Pancreas (tissue), 10 donors: ENCODE results near the gene ZNHIT6. TPM values are rescaled to one million over a fixed set of nuclear protein-coding genes. Genes with fewer than 3 reads are reported as not detected.

Experiments
- ATAC-seq, 4 donors: fragments of 200-7000 bp; cut with Tn5 transposase; one replicate each; pipeline versions ENCODE4 v1.8.0 to v1.9.1; 2020; ENCODE audit warnings: mild to moderate bottlenecking in 4 of 4, moderate library complexity in 4 of 4
- DNase-seq, 6 donors: peaks; one replicate each; pipeline ENCODE4 v3.0.0-alpha.2; 2020
- FAIRE-seq: peaks from 2 replicates; lab custom pipeline; 2012; peaks lifted over from hg19 to GRCh38; lab: Jason Lieb, UNC
- H3K27ac ChIP-seq, 4 donors: fragments of 200-600 bp; sonication (generic); 1 replicate in 3 of 4; 2 replicates in 1 of 4; pipeline versions ENCODE4 v1.5.0 to v1.8.0; 2020
- H3K27me3 ChIP-seq, 4 donors: fragments of 200-600 bp; one replicate each; pipeline ENCODE4 v1.8.0; 2021
- H3K36me3 ChIP-seq, 3 donors: fragments of 200-600 bp; sonication (generic) in 1 of 3; one replicate each; pipeline versions ENCODE4 v1.5.0 to v1.8.0; 2020 to 2021
- H3K4me1 ChIP-seq, 3 donors: fragments of 200-600 bp; one replicate each; pipeline ENCODE4 v1.8.0; 2021
- H3K4me3 ChIP-seq, 4 donors: fragments of 200-600 bp; sonication (generic) in 2 of 4; one replicate each; pipeline versions ENCODE4 v1.5.0 to v1.8.0; 2020 to 2021
- H3K9me3 ChIP-seq, 4 donors: fragments of 200-600 bp; one replicate each; pipeline ENCODE4 v1.8.0; 2021
- WGBS, 2 donors: extraction: QIAGEN DNeasy Blood & Tissue Kit; methylation state at CpG; one replicate each; pipeline ENCODE4 v1.1.7; 2013; 5-methylcytosine and 5-hydroxymethylcytosine counted together
- intact Hi-C, 3 donors: fragments of 100-400 bp; cut with DNase I; formaldehyde crosslinking; loops; one replicate each; pipeline versions ENCODE4 v1.11.1 to v1.14.2; 2022
- polyA plus RNA-seq, 2 donors: library from polyadenylated mRNA; stranded (reverse); fragments of 200-250 nt; gene quantifications; one replicate each; pipeline ENCODE4 v1.2.3, GENCODE V29; 2013
- total RNA-seq, 6 donors: library from RNA; stranded (reverse); fragmentation: NEBNext Ultra II Directional in 4 of 6; extraction: Animal tissue kit (Norgen Biotek cat#: 25700) in 4 of 6; gene quantifications; one replicate each; pipeline versions ENCODE4 v1.2.1 to v1.2.4, GENCODE V29; 2021 to 2023
- TF ChIP-seq, protein P1 (sequence below), 4 donors: fragments of 200-600 bp; sonication (generic) in 3 of 4; IDR thresholded peaks; one replicate each; pipeline versions ENCODE4 v1.5.0 to v1.8.0; 2021; ENCODE audit warnings: antibody characterized with exemption in 4 of 4
- donor health status: healthy with polysubstance abuse.
- donor health status: DM: no; HTN: no; CAD: no; lungs with moderate emphysema.
- donor health status: DM: no; HTN: no; CAD: no.
- donor health status: control.
- donor health status: control.
- donor health status: Bipolar disorder and iron deficiency.
- donor health status: DM: yes; HTN: yes; CAD: no.
- donor health status: DM: no; HTN: no; CAD: no.
- donor health status: DM: no; HTN: no; CAD: no.
- donor health status: DM: yes; HTN: yes; CAD: no.

Gene ZNHIT6
- total and polyA plus RNA-seq, 8 donors, result 3.0 to 7.5 (median 5.3) TPM

DNA sequence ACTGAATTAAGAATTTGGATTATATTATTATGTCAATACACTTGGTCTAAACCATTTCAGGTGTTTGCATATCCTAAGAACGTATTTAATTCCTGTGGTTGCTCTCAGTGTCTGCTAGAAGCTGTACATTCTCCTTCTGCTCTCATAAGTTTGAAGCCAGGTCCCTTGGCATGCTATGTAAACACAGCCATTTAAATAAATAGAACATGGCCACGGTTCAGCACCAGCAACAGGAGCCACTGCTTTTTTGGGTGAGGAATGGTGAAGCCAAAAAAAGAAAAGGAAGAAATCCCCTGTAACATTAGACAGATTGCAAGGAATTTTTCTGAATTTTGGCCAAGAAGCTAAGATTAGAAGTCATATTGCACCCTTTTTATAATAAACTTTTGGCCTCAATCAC is 108.6 kb downstream of the ZNHIT6 start:
- Histone ChIP-seq H3K27ac (no peak overlapping the region), H3K4me3 (no peak overlapping the region), H3K36me3 (no peaks in the 10 kb centered on the region), H3K9me3 (no peaks in the 10 kb centered on the region), H3K4me1 (peaks cover 0 to 1% (median 0%) of the 10 kb centered on the region in 3 donors), H3K27me3 (no peaks in the 10 kb centered on the region)
- TF ChIP-seq, protein P1, sequence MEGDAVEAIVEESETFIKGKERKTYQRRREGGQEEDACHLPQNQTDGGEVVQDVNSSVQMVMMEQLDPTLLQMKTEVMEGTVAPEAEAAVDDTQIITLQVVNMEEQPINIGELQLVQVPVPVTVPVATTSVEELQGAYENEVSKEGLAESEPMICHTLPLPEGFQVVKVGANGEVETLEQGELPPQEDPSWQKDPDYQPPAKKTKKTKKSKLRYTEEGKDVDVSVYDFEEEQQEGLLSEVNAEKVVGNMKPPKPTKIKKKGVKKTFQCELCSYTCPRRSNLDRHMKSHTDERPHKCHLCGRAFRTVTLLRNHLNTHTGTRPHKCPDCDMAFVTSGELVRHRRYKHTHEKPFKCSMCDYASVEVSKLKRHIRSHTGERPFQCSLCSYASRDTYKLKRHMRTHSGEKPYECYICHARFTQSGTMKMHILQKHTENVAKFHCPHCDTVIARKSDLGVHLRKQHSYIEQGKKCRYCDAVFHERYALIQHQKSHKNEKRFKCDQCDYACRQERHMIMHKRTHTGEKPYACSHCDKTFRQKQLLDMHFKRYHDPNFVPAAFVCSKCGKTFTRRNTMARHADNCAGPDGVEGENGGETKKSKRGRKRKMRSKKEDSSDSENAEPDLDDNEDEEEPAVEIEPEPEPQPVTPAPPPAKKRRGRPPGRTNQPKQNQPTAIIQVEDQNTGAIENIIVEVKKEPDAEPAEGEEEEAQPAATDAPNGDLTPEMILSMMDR (IDR thresholded peaks at IDR 0.05), result no peak
- DNase-seq, result no peak
- intact Hi-C loops, result no loop called here
- FAIRE-seq, result no peak
- ATAC-seq, result peak in 2 of 4 donors; percentile 41 to 66
- 35 to 38% methylated on average over 2 of the region's 2 CpGs for WGBS, 2 donors

Other genes with a start within 250 kb of the ZNHIT6 start
- gene DDAH1, start 243.3 kb downstream of the ZNHIT6 start, total RNA-seq, result 10 to 100 TPM; 20.9 to 34.2 (median 23.6) TPM
- 10 to 100 TPM in 1 of 2 donors, 1 to 10 TPM in 1; 8.1 to 11.5 TPM for gene DDAH1, start 243.3 kb downstream of the ZNHIT6 start, polyA plus RNA-seq
- gene CCN1, start 127.7 kb downstream of the ZNHIT6 start, total RNA-seq, result 10 to 100 TPM; 11.5 to 37.7 (median 19.1) TPM
- 10 to 100 TPM; 17.0 to 54.6 TPM for gene CCN1, start 127.7 kb downstream of the ZNHIT6 start, polyA plus RNA-seq